Activated naive CD4-positive, alpha-beta T cell (primary cell): ENCODE results near the gene GOLGA6L1.
"Not testable (repeated sequence)": the region's sequence is repeated elsewhere in the genome, so short reads cannot be mapped to it uniquely, and the experiment has no call there.

Experiments
- DNase-seq, 4 experiments: peaks; one replicate each; lab custom pipeline; 2025; lab: John Stamatoyannopoulos, UW

GOLGA6L1 gene, protein sequence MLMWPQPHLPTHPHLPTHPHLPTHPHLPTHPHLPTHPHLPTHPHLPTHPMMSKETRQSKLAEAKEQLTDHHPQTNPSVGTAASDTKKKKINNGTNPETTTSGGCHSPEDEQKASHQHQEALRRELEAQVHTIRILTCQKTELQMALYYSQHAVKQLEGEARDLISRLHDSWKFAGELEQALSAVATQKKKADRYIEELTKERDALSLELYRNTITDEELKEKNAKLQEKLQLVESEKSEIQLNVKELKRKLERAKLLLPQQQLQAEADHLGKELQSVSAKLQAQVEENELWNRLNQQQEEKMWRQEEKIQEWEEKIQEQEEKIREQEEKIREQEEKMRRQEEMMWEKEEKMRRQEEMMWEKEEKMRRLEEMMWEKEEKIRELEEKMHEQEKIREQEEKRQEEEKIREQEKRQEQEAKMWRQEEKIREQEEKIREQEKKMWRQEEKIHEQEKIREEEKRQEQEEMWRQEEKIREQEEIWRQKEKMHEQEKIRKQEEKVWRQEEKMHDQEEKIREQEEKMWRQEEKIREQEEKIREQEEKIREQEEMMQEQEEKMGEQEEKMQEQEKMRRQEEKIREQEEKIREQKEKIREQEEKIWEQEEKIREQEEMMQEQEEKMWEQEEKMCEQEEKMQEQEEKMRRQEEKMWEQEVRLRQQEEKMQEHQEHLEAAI

DNA sequence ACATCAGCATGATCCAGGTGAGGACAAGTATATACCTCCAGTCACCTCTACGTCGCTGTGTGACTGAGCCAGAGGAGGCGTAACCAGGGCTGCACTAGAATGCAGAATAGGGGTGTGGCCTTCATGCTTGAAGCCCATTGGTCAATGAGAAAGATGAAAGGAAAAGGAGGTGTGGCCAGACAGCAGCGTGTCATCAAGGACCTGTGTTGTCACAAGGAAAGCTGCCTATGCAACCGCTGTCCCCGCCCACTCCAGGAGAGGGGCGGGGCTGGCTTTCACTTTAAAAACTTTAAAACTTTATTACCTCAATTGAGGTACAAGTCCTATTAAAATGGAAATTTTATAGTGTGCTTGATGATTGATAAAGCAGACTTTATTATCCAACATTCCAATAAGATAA, at the start of gene GOLGA6L1:
TSS of gene GOLGA6L1 (minus strand) at position 101 of the 400 bp plus-strand sequence. CDS start at position 10, 91 bp downstream.
- DNase-seq: not testable (repeated sequence)

DNA sequence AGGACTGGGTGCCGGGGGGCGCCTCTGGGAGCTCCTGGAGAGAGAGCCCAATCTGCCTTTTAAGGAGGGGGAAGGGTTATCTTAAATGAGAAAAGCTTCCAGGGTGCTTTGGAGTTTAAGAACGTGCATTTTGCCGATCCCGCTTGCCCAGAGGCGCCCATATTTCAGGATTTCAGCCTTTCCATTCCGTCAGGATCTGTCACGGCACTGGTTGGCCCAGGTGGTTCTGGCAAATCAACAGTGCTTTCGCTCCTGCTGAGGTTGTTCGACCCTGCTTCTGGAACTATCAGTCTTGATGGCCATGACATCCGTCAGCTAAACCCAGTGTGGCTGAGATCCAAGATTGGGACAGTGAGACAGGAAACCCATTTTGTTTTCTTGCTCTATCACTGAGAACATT, 44.6 kb upstream of the GOLGA6L1 start:
- not testable (repeated sequence) for DNase-seq

DNA sequence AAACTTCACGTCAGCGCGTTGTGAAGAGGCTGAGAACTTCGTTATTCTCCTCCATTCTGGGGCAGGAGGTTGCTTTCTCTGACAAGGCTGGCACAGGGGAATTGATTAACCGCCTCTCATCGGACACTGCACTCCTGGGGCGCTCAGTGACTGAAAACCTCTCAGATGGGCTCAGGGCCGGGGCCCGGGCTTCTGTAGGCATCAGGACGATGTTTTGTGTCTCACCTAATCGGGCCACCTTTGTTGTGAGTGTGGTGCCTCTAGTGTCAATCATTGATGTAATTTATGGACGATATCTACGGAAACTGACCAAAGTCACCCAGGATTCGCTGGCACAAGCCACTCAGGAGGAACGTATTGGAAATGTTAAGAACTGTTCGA, 43.9 kb upstream of the GOLGA6L1 start:
- not testable (repeated sequence) for DNase-seq

DNA sequence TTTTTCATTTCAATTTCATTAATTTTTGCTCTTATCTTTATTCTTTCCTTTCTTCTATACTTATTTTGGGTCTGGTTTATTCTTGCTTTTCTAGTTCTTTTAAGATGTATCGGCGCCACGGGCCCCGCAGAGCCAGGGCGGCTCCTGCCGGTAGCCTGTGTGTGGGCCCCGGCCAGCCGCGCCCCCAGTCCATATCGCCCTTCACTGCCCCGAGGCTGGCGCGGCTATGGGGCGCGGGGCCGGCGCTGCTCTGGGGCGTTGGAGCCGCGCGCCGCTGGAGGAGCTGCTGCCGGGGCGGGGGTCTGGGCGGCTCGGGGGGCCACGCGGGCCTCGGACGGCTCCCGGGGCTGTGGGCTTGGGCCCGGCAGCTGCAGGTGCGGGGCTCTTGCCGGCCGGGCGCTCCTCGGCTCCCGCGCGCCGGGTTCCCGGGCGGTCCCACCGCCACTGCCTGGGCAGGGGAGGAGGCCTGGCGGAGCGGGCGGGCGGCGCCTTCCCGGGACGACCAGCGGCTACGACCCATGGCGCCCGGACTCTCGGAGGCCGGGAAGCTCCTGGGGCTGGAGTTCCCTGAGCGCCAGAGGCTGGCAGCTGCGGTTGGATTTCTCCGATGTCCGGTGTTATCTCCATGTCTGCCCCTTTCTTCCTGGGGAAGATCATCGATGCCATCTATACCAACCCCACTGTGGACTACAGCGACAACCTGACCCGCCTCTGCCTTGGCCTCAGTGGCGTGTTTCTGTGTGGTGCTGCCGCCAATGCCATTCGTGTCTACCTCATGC, 43.3 kb upstream of the GOLGA6L1 start:
- DNase-seq: not testable (repeated sequence)

DNA sequence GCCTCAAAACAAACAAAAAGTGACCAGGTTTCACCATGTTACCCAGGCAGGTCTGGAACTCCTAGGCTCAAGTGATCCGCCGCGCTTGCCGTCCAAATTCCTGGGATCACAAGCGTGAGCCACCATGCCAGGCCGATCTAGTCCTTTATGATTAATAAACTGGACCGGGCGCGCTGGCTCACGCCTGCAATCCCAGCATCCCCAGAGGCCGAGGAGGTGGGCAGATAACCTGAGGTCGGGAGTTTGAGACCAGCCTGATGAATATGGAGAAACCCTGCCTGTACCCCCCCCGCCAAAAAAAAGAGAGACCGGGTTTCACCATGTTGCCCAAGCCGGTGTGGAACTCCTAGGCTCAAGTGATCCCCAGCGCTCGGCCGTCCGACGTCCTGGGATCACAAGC, 40.1 kb upstream of the GOLGA6L1 start:
- not testable (repeated sequence) for DNase-seq

DNA sequence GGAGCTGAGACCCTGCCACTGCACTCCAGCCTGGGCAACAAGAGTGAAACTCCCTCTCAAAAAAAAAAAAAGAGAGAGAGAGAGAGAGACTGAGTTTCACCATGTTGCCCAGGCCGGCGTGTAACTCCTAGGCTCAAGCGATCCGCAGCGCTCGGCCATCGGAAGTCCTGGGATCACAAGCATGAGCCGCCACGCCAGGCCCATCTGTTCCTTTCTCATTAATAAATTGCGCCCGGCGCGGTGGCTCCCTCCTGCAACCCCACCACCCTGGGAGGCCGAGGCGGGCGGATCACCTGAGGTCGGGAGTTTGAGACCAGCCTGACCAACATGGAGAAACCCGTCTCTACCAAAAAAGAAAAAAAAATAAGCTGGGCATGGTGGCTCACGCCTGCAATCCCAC, 39.0 kb upstream of the GOLGA6L1 start:
- not testable (repeated sequence) for DNase-seq

DNA sequence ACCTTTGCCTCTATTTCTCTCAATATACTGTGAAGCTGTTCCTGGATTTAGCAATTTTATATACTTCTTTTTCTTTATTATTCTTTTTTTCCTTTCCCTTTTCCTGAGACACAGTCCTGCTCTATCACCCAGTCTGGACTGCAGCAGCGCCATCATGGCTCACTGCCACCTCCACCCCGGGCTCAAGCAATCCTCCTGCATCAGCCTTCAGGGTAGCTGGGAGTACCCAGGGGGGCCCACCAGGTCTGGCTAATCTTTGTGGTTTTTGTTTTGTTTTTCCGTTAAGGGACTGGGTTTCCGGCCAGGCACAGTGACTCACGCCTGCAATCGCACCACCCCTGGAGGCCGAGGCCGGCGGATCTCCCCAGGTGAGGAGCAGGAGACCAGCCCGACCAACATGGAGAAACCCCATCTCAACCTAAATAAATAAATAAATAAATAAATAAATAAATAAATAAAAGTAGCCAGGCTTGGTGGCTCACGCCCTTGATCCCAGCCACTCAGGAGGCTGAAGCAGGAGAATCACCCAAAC, 38.1 kb upstream of the GOLGA6L1 start:
- DNase-seq: not testable (repeated sequence)

DNA sequence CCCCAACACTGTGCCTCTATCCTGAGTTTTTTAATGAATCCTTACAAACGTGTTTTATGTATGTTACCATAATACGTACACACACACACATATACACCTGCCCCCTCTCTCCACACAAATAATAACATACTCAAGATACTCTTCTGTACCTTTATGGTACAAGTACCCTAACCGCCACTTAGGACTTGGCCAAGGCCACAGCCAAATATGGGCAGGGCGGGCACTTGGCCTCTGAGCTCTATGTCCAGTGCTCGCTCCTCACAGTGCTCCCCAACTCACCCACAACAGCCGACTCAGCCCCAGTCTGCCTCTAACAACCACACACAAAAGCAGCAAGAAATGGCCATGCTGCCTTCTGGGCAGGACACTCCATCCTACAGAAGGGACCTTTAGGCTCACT, 3.8 kb downstream of the GOLGA6L1 start:
- DNase-seq: not testable (repeated sequence)

DNA sequence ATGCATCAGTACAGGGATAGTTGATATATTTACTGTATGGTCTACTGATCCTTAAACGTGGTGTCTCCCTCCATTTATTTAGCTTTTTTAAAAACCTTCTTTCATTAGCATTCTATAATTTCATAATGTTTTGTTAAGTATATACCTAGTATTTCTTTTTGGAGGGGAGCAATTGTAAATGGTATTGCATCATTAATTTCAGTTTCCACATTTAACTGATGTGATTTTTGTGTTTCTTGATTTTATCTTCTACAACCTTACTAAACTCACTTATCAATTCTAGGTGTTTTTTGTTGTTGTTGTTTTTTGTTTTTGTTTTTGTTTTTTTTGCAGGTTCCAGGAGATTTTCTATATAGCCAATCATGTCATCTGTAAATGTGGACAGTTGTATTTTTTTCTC, 18.4 kb downstream of the GOLGA6L1 start:
- DNase-seq: no peak

DNA sequence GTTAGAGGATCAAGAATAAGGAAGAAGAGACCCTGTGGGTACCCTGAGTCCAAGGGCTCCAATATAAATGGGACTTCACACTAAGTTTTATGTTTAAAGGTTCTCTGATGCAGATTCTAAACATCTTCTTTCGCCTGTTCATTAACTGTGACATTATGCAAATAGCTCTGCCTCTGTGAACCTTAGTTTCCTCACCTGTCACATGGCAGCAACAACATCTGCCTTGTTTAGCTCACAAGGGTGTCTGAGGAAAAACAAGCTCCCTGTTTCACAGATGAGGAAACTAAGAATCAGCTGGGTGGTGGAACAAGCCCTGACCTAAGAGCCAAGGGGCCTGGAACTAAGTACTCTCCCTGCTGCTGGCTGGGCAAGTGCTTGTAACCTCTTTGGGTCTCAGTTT, 40.8 kb downstream of the GOLGA6L1 start:
- no peak for DNase-seq

DNA sequence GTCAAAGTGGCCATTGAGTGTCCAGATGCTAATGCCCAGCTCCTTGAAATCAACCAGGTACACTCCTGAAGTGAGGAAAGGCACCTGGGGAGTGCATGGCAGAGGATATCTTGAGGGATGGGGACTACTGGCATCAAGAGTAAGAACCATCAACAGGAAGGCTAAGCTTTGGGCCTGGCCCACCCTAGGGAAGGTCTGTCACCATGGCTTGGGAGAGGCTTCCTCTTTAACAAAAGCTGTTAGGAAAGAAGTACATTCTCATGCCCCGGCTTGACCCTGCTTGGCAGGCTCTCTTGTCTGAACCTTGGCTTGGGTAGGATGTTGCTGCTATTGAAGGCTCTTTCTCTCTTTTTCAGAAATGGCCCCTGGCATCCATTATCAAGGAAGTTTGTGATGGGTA, 53.5 kb downstream of the GOLGA6L1 start:
- no peak for DNase-seq

DNA sequence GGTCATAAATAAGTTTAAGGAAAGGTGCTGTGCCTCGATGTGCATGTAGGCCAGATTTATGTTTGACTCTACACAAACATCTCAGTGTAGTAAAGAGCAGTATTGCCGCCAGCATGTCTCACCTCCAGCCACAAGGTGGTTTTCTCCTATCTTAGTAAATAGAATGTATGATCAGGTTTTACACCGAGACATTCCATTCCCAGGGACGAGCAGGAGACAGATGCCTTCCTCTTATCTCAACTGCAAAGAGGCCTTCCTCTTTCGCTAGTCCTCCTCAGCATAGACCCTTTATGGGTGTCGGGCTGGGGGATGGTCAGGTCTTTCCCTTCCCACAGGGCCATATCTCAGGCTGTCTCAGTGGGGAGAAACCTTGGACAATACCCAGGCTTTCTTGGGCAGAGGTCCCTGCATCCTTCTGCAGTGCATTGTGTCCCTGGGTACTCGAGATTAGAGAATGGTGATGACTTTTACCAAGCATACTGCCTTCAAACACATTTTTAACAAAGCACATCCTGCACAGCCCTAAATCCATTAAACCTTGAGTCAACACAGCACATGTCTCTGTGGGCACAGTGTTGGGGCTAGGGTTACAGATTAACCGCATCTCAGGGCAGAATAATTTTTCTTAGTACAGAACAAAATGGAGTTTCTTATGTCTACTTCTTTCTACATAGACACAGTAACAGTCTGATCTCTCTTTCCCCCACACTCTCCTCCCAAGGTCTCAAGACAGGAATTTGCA, 54.5 kb downstream of the GOLGA6L1 start:
- DNase-seq: not testable (repeated sequence)

DNA sequence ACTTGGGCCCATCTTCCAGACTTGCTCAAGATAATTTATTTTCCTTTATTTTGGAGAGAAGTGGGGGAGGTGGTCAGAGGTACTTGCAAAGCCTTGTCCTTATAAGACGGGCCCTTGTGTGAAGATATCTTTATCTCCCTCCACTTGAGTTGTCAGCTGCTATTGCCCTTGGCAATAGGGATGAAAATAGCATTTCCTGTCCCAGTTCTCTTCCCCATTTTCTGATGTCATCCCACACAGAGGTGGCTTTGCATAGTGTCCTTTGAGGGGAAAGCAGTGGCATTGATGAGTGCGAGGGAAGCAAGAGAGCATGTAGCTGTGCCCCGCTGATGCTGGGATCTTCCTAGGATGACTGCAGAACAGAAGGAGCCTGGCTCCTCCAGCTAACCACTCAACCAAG, 55.4 kb downstream of the GOLGA6L1 start:
- no peak for DNase-seq

DNA sequence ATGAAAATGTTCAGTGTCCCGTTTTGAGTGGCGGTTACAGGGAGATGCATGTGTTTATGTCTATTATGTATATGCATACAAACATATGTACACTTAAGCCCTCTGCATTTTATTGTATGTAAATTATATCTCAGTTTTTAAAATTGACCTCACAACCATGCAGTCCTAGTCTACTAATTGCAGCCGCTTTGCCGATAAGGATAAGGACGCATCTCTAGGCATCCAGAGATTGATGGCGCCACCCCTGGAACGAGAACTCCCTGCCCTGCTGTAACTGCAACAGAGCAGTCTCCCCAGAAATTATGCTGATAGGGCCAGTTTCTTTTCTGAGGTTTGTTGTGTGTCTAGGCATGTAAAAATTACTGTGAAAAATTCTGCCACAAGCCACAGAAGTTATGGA, 56.9 kb downstream of the GOLGA6L1 start:
- no peak for DNase-seq
